Measurements from ENCODE around the gene MAEL. TPM values are rescaled to one million over a fixed set of nuclear protein-coding genes. Genes with fewer than 3 reads are reported as not detected.
"Not testable (repeated sequence)": the region's sequence is repeated elsewhere in the genome, so short reads cannot be mapped to it uniquely, and the experiment has no call there.

Gene MAEL
- total RNA-seq, 2 experiments from 2014 or later: 0.13 TPM; not detected in 1

GRCh38 chr1:166975361-166976129, 13.5 kb upstream of the MAEL start, which contains the start of gene ILDR2:
Gene ILDR2, minus strand, starts transcription at chr1:166975540. Its CDS starts 272 bp downstream, at chr1:166975268.
- CTCF ChIA-PET: no interaction called here
- POLR2A ChIA-PET: interaction anchor here (0.6 kb wide), 1 partner anchor 1251 kb away, joined by 3 read pairs; no protein-coding TSS in a partner anchor

- POLR2A ChIA-PET: no interaction called here
- CTCF ChIA-PET: interaction anchor here (1.0 kb wide), 1 partner anchor 75 kb away, joined by 3 read pairs; no protein-coding TSS in a partner anchor
Observed at GRCh38 chr1:166977951-166978350, 11.1 kb upstream of the MAEL start.

- ChIA-PET CTCF (interaction anchor here (1.0 kb wide), 1 partner anchor 74 kb away, joined by 3 read pairs; no protein-coding TSS in a partner anchor), POLR2A (no interaction called here)
Observed at GRCh38 chr1:166978821-166979220, 10.3 kb upstream of the MAEL start.

GRCh38 chr1:166980383-166980782, 8.7 kb upstream of the MAEL start:
- CTCF ChIA-PET: no interaction called here
- POLR2A ChIA-PET: no interaction called here

GRCh38 chr1:166980818-166981217, 8.3 kb upstream of the MAEL start:
- CTCF ChIA-PET: no interaction called here

GRCh38 chr1:166981589-166981988, 7.5 kb upstream of the MAEL start:
- ChIA-PET POLR2A (no interaction called here), CTCF (no interaction called here)

More at GRCh38 chr1:166980818-166981217, 8.3 kb upstream of the MAEL start:
- POLR2A ChIA-PET: no interaction called here

GRCh38 chr1:166999075-166999474, 10.0 kb downstream of the MAEL start:
- POLR2A ChIA-PET: no interaction called here
- CTCF ChIA-PET: no interaction called here

GRCh38 chr1:166999500-167000055, 10.5 kb downstream of the MAEL start:
- POLR2A ChIA-PET: no interaction called here
- CTCF ChIA-PET: no interaction called here

GRCh38 chr1:167000546-167000945, 11.5 kb downstream of the MAEL start:
- ChIA-PET CTCF (no interaction called here), POLR2A (no interaction called here)

GRCh38 chr1:167002354-167002753, 13.3 kb downstream of the MAEL start:
- POLR2A ChIA-PET: no interaction called here
- CTCF ChIA-PET: no interaction called here

- CTCF ChIA-PET: interaction anchor here (1.0 kb wide), 1 partner anchor 56 kb away, joined by 3 read pairs; no protein-coding TSS in a partner anchor
Observed at GRCh38 chr1:167003711-167004110, 14.6 kb downstream of the MAEL start.

GRCh38 chr1:167011560-167012191, 22.6 kb downstream of the MAEL start:
- CTCF ChIA-PET: no interaction called here
- POLR2A ChIA-PET: no interaction called here

More at GRCh38 chr1:167003711-167004110, 14.6 kb downstream of the MAEL start:
- POLR2A ChIA-PET: no interaction called here

- CTCF ChIA-PET: no interaction called here
- POLR2A ChIA-PET: no interaction called here
Observed at GRCh38 chr1:167012570-167012969, 23.5 kb downstream of the MAEL start.

- POLR2A ChIA-PET: no interaction called here
- CTCF ChIA-PET: no interaction called here
Observed at GRCh38 chr1:167013108-167013929, 24.2 kb downstream of the MAEL start.

- CTCF ChIA-PET: no interaction called here
- POLR2A ChIA-PET: no interaction called here
Observed at GRCh38 chr1:167016100-167016750, 27.1 kb downstream of the MAEL start.

GRCh38 chr1:167022384-167022783, 33.3 kb downstream of the MAEL start:
- ChIA-PET CTCF (no interaction called here), POLR2A (no interaction called here)

- POLR2A ChIA-PET, CTCF ChIA-PET: not testable (repeated sequence)
Observed at GRCh38 chr1:167029553-167029952, 40.5 kb downstream of the MAEL start.

GRCh38 chr1:167033646-167034045, 44.6 kb downstream of the MAEL start:
- ChIA-PET CTCF (no interaction called here), POLR2A (interaction anchor here (0.6 kb wide), 1 partner anchor 186 kb away, joined by 4 read pairs; no protein-coding TSS in a partner anchor)

GRCh38 chr1:167043752-167044488, 54.8 kb downstream of the MAEL start:
- ChIA-PET CTCF (interaction anchor here (0.6 to 1.4 kb wide), 3 partner anchors 134 to 364 kb away, joined by 3 to 5 read pairs (median 4); no protein-coding TSS in a partner anchor), POLR2A (interaction anchor here (1.1 kb wide), 1 partner anchor 138 kb away, joined by 4 read pairs; no protein-coding TSS in a partner anchor)
